Hepatocyte (in vitro differentiated cells): ENCODE data around the gene LAMB4. TPM values are rescaled to one million over a fixed set of nuclear protein-coding genes. Genes with fewer than 3 reads are reported as not detected.

Experiments used
- DNase-seq: peaks from one replicate; pipeline ENCODE4 v3.0.0-alpha.2; 2016; ENCODE audit warnings: low spot score
- H2AFZ ChIP-seq: fragments of 200-600 bp; sonication (generic); 2 replicates; pipeline ENCODE4 v1.6.0; 2016; ENCODE audit warnings: antibody characterized with exemption, mild to moderate bottlenecking
- H3K27ac ChIP-seq: fragments of 200-600 bp; sonication (generic); 2 replicates; pipeline ENCODE4 v1.5.1; 2016; ENCODE audit warnings: mild to moderate bottlenecking
- H3K27me3 ChIP-seq: fragments of 200-600 bp; sonication (generic); 2 replicates; pipeline ENCODE4 v1.6.1; 2016
- H3K36me3 ChIP-seq: fragments of 200-600 bp; sonication (generic); replicated peaks from 2 replicates; pipeline ENCODE4 v1.5.1; 2016; ENCODE audit warnings: low read depth; ENCODE audit not compliant: insufficient read depth
- H3K4me1 ChIP-seq: fragments of 200-600 bp; sonication (generic); 2 replicates; pipeline ENCODE4 v1.5.1; 2016; ENCODE audit warnings: mild to moderate bottlenecking, moderate library complexity; ENCODE audit not compliant: insufficient read depth
- H3K4me2 ChIP-seq: fragments of 200-600 bp; sonication (generic); 2 replicates; pipeline ENCODE4 v1.6.0; 2016
- H3K4me3 ChIP-seq: fragments of 200-600 bp; sonication (generic); 2 replicates; pipeline ENCODE4 v1.5.1; 2016; ENCODE audit warnings: mild to moderate bottlenecking
- H3K79me2 ChIP-seq: fragments of 200-600 bp; sonication (generic); 2 replicates; pipeline ENCODE4 v1.6.0; 2017; ENCODE audit warnings: mild to moderate bottlenecking
- H3K9me2 ChIP-seq: fragments of 200-600 bp; sonication (generic); replicated peaks from 2 replicates; pipeline ENCODE4 v1.6.0; 2017; ENCODE audit warnings: mild to moderate bottlenecking; ENCODE audit not compliant: insufficient read depth
- H3K9me3 ChIP-seq: fragments of 200-600 bp; sonication (generic); 2 replicates; pipeline ENCODE4 v1.5.1; 2016; ENCODE audit warnings: low read depth, mild to moderate bottlenecking
- H4K20me1 ChIP-seq: fragments of 200-600 bp; sonication (generic); 2 replicates; pipeline ENCODE4 v1.6.0; 2016; ENCODE audit warnings: mild to moderate bottlenecking; ENCODE audit not compliant: insufficient read depth, poor library complexity, severe bottlenecking
- EZH2 ChIP-seq: fragments of 200-600 bp; sonication (generic); IDR thresholded peaks from 2 replicates; pipeline ENCODE4 v1.6.1; 2016; ENCODE audit warnings: antibody characterized with exemption, mild to moderate bottlenecking, borderline replicate concordance
- EZH2phosphoT487 ChIP-seq: fragments of 200-600 bp; sonication (generic); IDR thresholded peaks from one replicate; pipeline ENCODE4 v1.6.1; 2018; ENCODE audit warnings: antibody characterized with exemption, mild to moderate bottlenecking, low read depth, moderate library complexity; ENCODE audit not compliant: unreplicated experiment, severe bottlenecking
- WGBS: methylation state at CpG from one replicate; pipeline ENCODE4 v1.1.6; 2016; ENCODE audit warnings: low lambda C conversion rate; ENCODE audit errors: missing lambda C conversion rate; 5-methylcytosine and 5-hydroxymethylcytosine counted together
- polyA plus RNA-seq: library from polyadenylated mRNA; unstranded; fragments of >200 nt; fragmentation: Nextera tagmentation; extraction: Ambion mirVana; gene quantifications from 2 replicates; pipeline ENCODE4 v1.2.1, GENCODE V29; 2016
- total RNA-seq: library from RNA; depleted of rRNA; stranded (reverse); fragments of >200 nt; gene quantifications from 2 replicates; pipeline ENCODE4 v1.2.3, GENCODE V29; 2014
- TF ChIP-seq, protein P1 (sequence below): fragments of 200-600 bp; sonication (generic); IDR thresholded peaks from 2 replicates; pipeline ENCODE4 v1.5.1; 2016; ENCODE audit warnings: antibody characterized with exemption, mild to moderate bottlenecking; ENCODE audit not compliant: poor library complexity

The LAMB4 gene
- total and polyA plus RNA-seq, 2 experiments from 2014 or later, result 1.3 to 1.9 TPM

DNA sequence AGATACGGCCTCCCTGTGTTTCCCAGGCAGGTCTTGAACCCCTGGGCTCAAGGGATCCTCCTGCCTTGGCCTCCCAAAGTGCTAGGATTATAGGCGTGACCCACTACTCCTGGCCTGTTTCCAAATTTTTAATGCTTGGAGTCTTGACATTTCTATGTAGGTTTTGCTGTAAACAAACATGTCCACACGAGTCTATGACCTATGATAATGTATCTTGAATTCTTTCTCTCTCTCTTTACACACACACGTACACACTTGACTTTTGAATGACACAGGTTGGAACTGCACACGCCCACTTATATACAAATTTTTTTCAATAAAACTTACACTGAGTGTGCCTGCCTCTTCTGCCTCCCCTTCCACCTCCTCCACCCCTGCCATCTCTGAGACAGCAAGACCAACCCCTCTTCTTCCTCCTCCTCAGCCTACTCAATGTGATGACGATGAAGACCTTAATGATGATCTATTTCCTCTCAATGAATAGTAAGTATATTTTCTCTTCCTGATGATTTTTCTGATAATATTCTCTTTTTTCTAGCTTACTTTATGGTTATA is 83.1 kb downstream of the LAMB4 start:
- no peaks in the 10 kb centered on the region for H3K9me3 ChIP-seq
- WGBS, result 81% methylated on average over 6 of the region's 6 CpGs
- H3K4me1 ChIP-seq, result no peaks in the 10 kb centered on the region
- H3K27ac ChIP-seq, result no peak overlapping the region
- DNase-seq, result no peak
- H3K79me2 ChIP-seq, result no peaks in the 10 kb centered on the region
- H3K27me3 ChIP-seq, result no peaks in the 10 kb centered on the region
- no peaks in the 10 kb centered on the region for H3K36me3 ChIP-seq
- H4K20me1 ChIP-seq, result no peaks in the 10 kb centered on the region
- H3K4me3 ChIP-seq, result no peak overlapping the region
- TF ChIP-seq, protein P1, sequence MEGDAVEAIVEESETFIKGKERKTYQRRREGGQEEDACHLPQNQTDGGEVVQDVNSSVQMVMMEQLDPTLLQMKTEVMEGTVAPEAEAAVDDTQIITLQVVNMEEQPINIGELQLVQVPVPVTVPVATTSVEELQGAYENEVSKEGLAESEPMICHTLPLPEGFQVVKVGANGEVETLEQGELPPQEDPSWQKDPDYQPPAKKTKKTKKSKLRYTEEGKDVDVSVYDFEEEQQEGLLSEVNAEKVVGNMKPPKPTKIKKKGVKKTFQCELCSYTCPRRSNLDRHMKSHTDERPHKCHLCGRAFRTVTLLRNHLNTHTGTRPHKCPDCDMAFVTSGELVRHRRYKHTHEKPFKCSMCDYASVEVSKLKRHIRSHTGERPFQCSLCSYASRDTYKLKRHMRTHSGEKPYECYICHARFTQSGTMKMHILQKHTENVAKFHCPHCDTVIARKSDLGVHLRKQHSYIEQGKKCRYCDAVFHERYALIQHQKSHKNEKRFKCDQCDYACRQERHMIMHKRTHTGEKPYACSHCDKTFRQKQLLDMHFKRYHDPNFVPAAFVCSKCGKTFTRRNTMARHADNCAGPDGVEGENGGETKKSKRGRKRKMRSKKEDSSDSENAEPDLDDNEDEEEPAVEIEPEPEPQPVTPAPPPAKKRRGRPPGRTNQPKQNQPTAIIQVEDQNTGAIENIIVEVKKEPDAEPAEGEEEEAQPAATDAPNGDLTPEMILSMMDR, result no peak
- TF ChIP-seq EZH2 (no peak), EZH2phosphoT487 (no peak)
- no peaks in the 10 kb centered on the region for H3K9me2 ChIP-seq
- no peak overlapping the region for H2AFZ ChIP-seq
- H3K4me2 ChIP-seq, result no peak overlapping the region

DNA sequence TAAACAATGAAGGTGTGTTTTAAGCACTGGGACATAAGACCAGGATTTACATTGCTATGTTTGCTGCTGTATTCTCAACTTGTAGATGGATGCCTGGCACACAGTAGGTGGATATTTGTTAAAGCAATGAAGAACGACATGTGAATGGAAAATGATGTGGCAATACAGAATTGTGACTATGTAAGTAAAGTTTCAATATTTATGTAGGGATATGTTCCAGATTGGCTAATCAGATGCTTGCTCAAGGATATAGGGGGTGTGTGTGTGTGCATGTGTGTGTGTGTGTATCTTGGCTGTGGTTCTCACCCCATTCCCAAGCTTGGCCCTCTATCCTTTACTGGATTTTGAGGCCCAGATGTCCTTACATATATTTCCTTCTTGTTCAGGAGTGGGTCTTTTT is 84.5 kb downstream of the LAMB4 start:
- 76% methylated on average over 1 of the region's 1 CpG for WGBS
- peak overlapping the region; percentile 29 for H3K27ac ChIP-seq

DNA sequence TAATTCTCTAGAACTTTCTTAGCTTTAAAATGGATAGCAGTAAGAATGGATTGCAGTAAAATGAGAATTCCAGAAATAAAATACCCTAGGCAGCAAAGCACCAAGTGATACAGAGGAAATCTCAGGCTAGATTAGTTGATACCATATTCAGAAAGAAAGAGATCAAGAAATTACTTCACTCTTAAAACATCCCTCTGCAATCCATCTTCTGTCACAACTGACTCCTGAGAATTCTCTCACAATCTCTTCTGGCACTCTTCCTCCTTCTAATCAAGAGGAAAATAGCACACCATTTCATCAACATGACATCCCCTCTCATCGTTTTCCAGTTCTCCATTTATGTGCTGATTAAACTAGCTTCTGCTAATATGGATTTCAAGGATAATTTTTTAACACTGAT is 85.0 kb downstream of the LAMB4 start:
- Histone ChIP-seq H3K36me3 (no peaks in the 10 kb centered on the region), H3K27ac (peak overlapping the region; percentile 29), H3K9me3 (no peaks in the 10 kb centered on the region), H3K4me2 (no peak overlapping the region), H2AFZ (no peak overlapping the region), H3K27me3 (no peaks in the 10 kb centered on the region), H3K9me2 (no peaks in the 10 kb centered on the region), H3K79me2 (no peaks in the 10 kb centered on the region), H3K4me1 (no peaks in the 10 kb centered on the region), H3K4me3 (no peak overlapping the region), H4K20me1 (no peaks in the 10 kb centered on the region)
- WGBS, result 40% methylated on average over 1 of the region's 1 CpG
- peak; percentile 21 for DNase-seq
- TF ChIP-seq, protein P1, result no peak
- TF ChIP-seq EZH2, result no peak
- TF ChIP-seq EZH2phosphoT487, result no peak

More for the DNA sequence above, 84.5 kb downstream of the LAMB4 start:
- no peak overlapping the region for H2AFZ ChIP-seq
- H3K4me1 ChIP-seq, result no peaks in the 10 kb centered on the region
- no peaks in the 10 kb centered on the region for H3K79me2 ChIP-seq
- no peak overlapping the region for H3K4me2 ChIP-seq
- no peaks in the 10 kb centered on the region for H3K27me3 ChIP-seq
- TF ChIP-seq EZH2 (no peak), EZH2phosphoT487 (no peak)
- TF ChIP-seq, protein P1, result no peak
- no peak overlapping the region for H3K4me3 ChIP-seq
- DNase-seq, result no peak
- no peaks in the 10 kb centered on the region for H3K9me2 ChIP-seq
- no peaks in the 10 kb centered on the region for H3K36me3 ChIP-seq
- no peaks in the 10 kb centered on the region for H3K9me3 ChIP-seq
- no peaks in the 10 kb centered on the region for H4K20me1 ChIP-seq

GRCh38 chr7:108044345-108044744 is 85.8 kb downstream of the LAMB4 start:
- no peak overlapping the region for H2AFZ ChIP-seq
- no peak for TF ChIP-seq EZH2phosphoT487
- no peak for TF ChIP-seq EZH2
- TF ChIP-seq, protein P1, result no peak
- H3K27me3 ChIP-seq, result no peaks in the 10 kb centered on the region
- H3K79me2 ChIP-seq, result no peaks in the 10 kb centered on the region
- H3K9me3 ChIP-seq, result no peaks in the 10 kb centered on the region
- WGBS, result 73% methylated on average over 2 of the region's 2 CpGs
- H3K4me2 ChIP-seq, result no peak overlapping the region
- no peak overlapping the region for H3K4me3 ChIP-seq
- no peaks in the 10 kb centered on the region for H3K4me1 ChIP-seq
- no peaks in the 10 kb centered on the region for H4K20me1 ChIP-seq
- no peak for DNase-seq
- H3K9me2 ChIP-seq, result no peaks in the 10 kb centered on the region
- H3K27ac ChIP-seq, result peak overlapping the region; percentile 7
- H3K36me3 ChIP-seq, result no peaks in the 10 kb centered on the region
